IMR-90 (cell line): ENCODE data around the gene KIAA1614. TPM values are rescaled to one million over a fixed set of nuclear protein-coding genes. Genes with fewer than 3 reads are reported as not detected.

Source experiments
- ATAC-seq: fragments of 200-7000 bp; cut with Tn5 transposase; 2 replicates; pipeline ENCODE4 v1.9.1; 2020; ENCODE audit warnings: low read depth, mild to moderate bottlenecking, moderate library complexity
- BruUV-seq: library from RNA; stranded (reverse); fragments of 400-500 nt; replicated peaks from 2 replicates; lab custom pipeline; 2021; lab: Mats Ljungman, UMichigan
- CTCF ChIA-PET: fragments of 300-600 bp; formaldehyde crosslinking; extraction: SDS; loops from one replicate; lab custom pipeline; 2021; ENCODE audit warnings: antibody characterized with exemption; lab: Yijun Ruan, JAX
- POLR2A ChIA-PET: fragments of 300-600 bp; sonication (Branson Sonifier 250); formaldehyde crosslinking; loops from one replicate; lab custom pipeline; 2022; ENCODE audit warnings: antibody characterized with exemption; ENCODE audit not compliant: unreplicated experiment; lab: Charles Lee
- DNase-seq: peaks from one replicate; pipeline ENCODE4 v3.0.0; 2013
- H2AFZ ChIP-seq: replicated peaks from 2 replicates; pipeline ENCODE3; 2013; ENCODE audit warnings: low read length, mild to moderate bottlenecking; ENCODE audit not compliant: poor library complexity
- H2AK5ac ChIP-seq: 2 replicates; pipeline ENCODE4 v1.6.1; 2013; ENCODE audit warnings: low read depth, low read length, inconsistent platforms
- H2AK9ac ChIP-seq: replicated peaks from 2 replicates; pipeline ENCODE3; 2013; ENCODE audit warnings: mild to moderate bottlenecking, low read depth, low read length, moderate library complexity; ENCODE audit not compliant: poor library complexity
- H2BK120ac ChIP-seq: 2 replicates; pipeline ENCODE4 v1.6.1; 2013; ENCODE audit warnings: low read depth, low read length, inconsistent platforms
- H2BK15ac ChIP-seq: 3 replicates; pipeline ENCODE4 v1.6.1; 2013; ENCODE audit warnings: low read depth, low read length, inconsistent platforms
- H2BK20ac ChIP-seq: 2 replicates; pipeline ENCODE4 v1.6.1; 2013; ENCODE audit warnings: low read depth, mild to moderate bottlenecking, inconsistent platforms, low read length, moderate library complexity
- H2BK5ac ChIP-seq: 2 replicates; pipeline ENCODE4 v1.6.1; 2013; ENCODE audit warnings: mild to moderate bottlenecking, low read depth, low read length, inconsistent platforms; ENCODE audit not compliant: poor library complexity, severe bottlenecking
- H3K14ac ChIP-seq: replicated peaks from 2 replicates; pipeline ENCODE4 v1.6.1; 2013; ENCODE audit warnings: low read depth, low read length, inconsistent platforms
- H3K18ac ChIP-seq: 2 replicates; pipeline ENCODE4 v1.6.1; 2013; ENCODE audit warnings: low read depth, low read length, control low read depth
- H3K23ac ChIP-seq: 2 replicates; pipeline ENCODE4 v1.6.1; 2013; ENCODE audit warnings: low read depth, low read length, inconsistent platforms
- H3K27ac ChIP-seq: 2 replicates; pipeline ENCODE4 v1.5.1; 2013; ENCODE audit warnings: mild to moderate bottlenecking, control low read depth, low read length; ENCODE audit not compliant: insufficient read depth
- H3K27me3 ChIP-seq: 2 replicates; pipeline ENCODE4 v1.6.1; 2013; ENCODE audit warnings: low read length; ENCODE audit not compliant: control insufficient read depth, insufficient read depth
- H3K36me3 ChIP-seq: 2 replicates; pipeline ENCODE4 v1.6.1; 2013; ENCODE audit warnings: low read length, mixed read lengths; ENCODE audit not compliant: control insufficient read depth, insufficient read depth
- H3K4ac ChIP-seq: 2 replicates; pipeline ENCODE4 v1.6.1; 2013; ENCODE audit warnings: low read depth, low read length, inconsistent platforms
- H3K4me1 ChIP-seq: 2 replicates; pipeline ENCODE4 v1.6.1; 2013; ENCODE audit warnings: low read length, mixed read lengths; ENCODE audit not compliant: control insufficient read depth, insufficient read depth
- H3K4me2 ChIP-seq: 2 replicates; pipeline ENCODE4 v1.6.1; 2013; ENCODE audit warnings: low read depth, mild to moderate bottlenecking, control low read depth, low read length, moderate library complexity
- H3K4me3 ChIP-seq: 2 replicates; pipeline ENCODE4 v1.5.1; 2013; ENCODE audit warnings: low read depth, mild to moderate bottlenecking, control low read depth, low read length, moderate library complexity; ENCODE audit not compliant: insufficient read depth
- H3K56ac ChIP-seq: 2 replicates; pipeline ENCODE4 v1.6.1; 2013; ENCODE audit warnings: low read length, inconsistent platforms; ENCODE audit not compliant: insufficient read depth; ENCODE audit errors: extremely low read depth
- H3K79me1 ChIP-seq, 2 experiments: 2 replicates each; pipeline ENCODE4 v1.6.1; 2013; ENCODE audit warnings: low read length in 2 of 2, inconsistent platforms in 1 of 2, low read depth in 1 of 2
- H3K9ac ChIP-seq: 2 replicates; pipeline ENCODE4 v1.6.1; 2013; ENCODE audit warnings: low read depth, low read length, control low read depth
- H3K9me1 ChIP-seq: 2 replicates; pipeline ENCODE4 v1.6.1; 2013; ENCODE audit warnings: low read length, inconsistent platforms; ENCODE audit not compliant: insufficient read depth
- H3K9me3 ChIP-seq: 2 replicates; pipeline ENCODE4 v1.6.1; 2013; ENCODE audit warnings: low read length; ENCODE audit not compliant: control insufficient read depth, insufficient read depth
- H4K20me1 ChIP-seq: 2 replicates; pipeline ENCODE4 v1.6.1; 2013; ENCODE audit warnings: low read length, inconsistent platforms; ENCODE audit not compliant: insufficient read depth
- H4K5ac ChIP-seq: 2 replicates; pipeline ENCODE4 v1.6.1; 2013; ENCODE audit warnings: mild to moderate bottlenecking, low read depth, low read length, control low read depth
- H4K8ac ChIP-seq, 2 experiments: 2 replicates each; pipeline ENCODE4 v1.6.1; 2013; ENCODE audit warnings: low read depth in 2 of 2, low read length in 2 of 2, control low read depth in 1 of 2, inconsistent platforms in 1 of 2
- H4K91ac ChIP-seq: 2 replicates; pipeline ENCODE4 v1.6.1; 2013; ENCODE audit warnings: low read depth, low read length, inconsistent platforms; ENCODE audit not compliant: insufficient read depth
- BHLHE40 ChIP-seq: fragments of 150-350 bp; IDR thresholded peaks from 2 replicates; pipeline ENCODE4 v1.6.1; 2016; ENCODE audit warnings: mild to moderate bottlenecking, low read depth, low read length
- CEBPB ChIP-seq: IDR thresholded peaks from 2 replicates; pipeline ENCODE4 v1.6.1; 2012; ENCODE audit warnings: low read depth, low read length, improper control_type of control experiment
- CHD1 ChIP-seq: IDR thresholded peaks from 2 replicates; pipeline ENCODE4 v1.6.1; 2012; ENCODE audit warnings: low read depth, low read length, improper control_type of control experiment
- FOS ChIP-seq: fragments of 150-350 bp; IDR thresholded peaks from 2 replicates; pipeline ENCODE4 v1.6.1; 2016; ENCODE audit warnings: low read depth, low read length
- MAFK ChIP-seq: IDR thresholded peaks from 2 replicates; pipeline ENCODE4 v1.6.1; 2012; ENCODE audit warnings: low read depth, low read length, improper control_type of control experiment
- MAZ ChIP-seq: IDR thresholded peaks from 2 replicates; pipeline ENCODE4 v1.6.1; 2012; ENCODE audit warnings: low read depth, mild to moderate bottlenecking, low read length, improper control_type of control experiment, moderate library complexity, borderline replicate concordance
- MXI1 ChIP-seq: IDR thresholded peaks from 2 replicates; pipeline ENCODE4 v1.6.1; 2012; ENCODE audit warnings: low read depth, mild to moderate bottlenecking, low read length, moderate library complexity, borderline replicate concordance
- NFE2L2 ChIP-seq: fragments of 150-350 bp; IDR thresholded peaks from 2 replicates; pipeline ENCODE4 v1.6.1; 2016; ENCODE audit warnings: low read depth, mild to moderate bottlenecking, low read length
- POLR2A ChIP-seq: IDR thresholded peaks from 2 replicates; pipeline ENCODE4 v1.6.1; 2012; ENCODE audit warnings: mild to moderate bottlenecking, low read depth, low read length
- RAD21 ChIP-seq: IDR thresholded peaks from 2 replicates; pipeline ENCODE4 v1.6.1; 2012; ENCODE audit warnings: low read length, improper control_type of control experiment
- RCOR1 ChIP-seq: IDR thresholded peaks from 2 replicates; pipeline ENCODE4 v1.6.1; 2012; ENCODE audit warnings: mild to moderate bottlenecking, low read length, improper control_type of control experiment; ENCODE audit not compliant: insufficient replicate concordance
- RFX5 ChIP-seq: IDR thresholded peaks from 2 replicates; pipeline ENCODE4 v1.8.0; 2012; ENCODE audit warnings: low read depth, mild to moderate bottlenecking, low read length, moderate library complexity
- SMC3 ChIP-seq: fragments of 150-350 bp; IDR thresholded peaks from 2 replicates; pipeline ENCODE4 v1.6.1; 2016; ENCODE audit warnings: low read depth, mild to moderate bottlenecking, antibody characterized with exemption, low read length, moderate library complexity
- WGBS, 2 experiments: methylation state at CpG; one replicate each; pipeline versions ENCODE4 v1.1.5 to v1.1.7; 2013; ENCODE audit warnings: missing lambda C conversion rate in 2 of 2; ENCODE audit not compliant: insufficient read length in 1 of 2; ENCODE audit errors: extremely low coverage in 2 of 2; 5-methylcytosine and 5-hydroxymethylcytosine counted together
- dilution Hi-C: fragments of 300-500 bp; cut with HindIII; formaldehyde crosslinking; loops from one replicate; pipeline ENCODE4 v1.14.3; 2018; ENCODE audit warnings: low sequenced_read_pairs; ENCODE audit not compliant: unreplicated experiment
- in situ Hi-C: fragments of 300-500 bp; cut with MboI; formaldehyde crosslinking; loops from 3 replicates; pipeline ENCODE4 v1.14.3; 2019; ENCODE audit warnings: low sequenced_read_pairs, inconsistent platforms, mixed read lengths
- intact Hi-C: fragments of 100-400 bp; cut with micrococcal nuclease; formaldehyde crosslinking; loops from 2 replicates; pipeline ENCODE4 v1.10.0; 2022
- polyA plus RNA-seq, 3 experiments: library from polyadenylated mRNA; depleted of rRNA; stranded (reverse); fragments of >200 nt; gene quantifications; 2 replicates each; pipeline ENCODE4 v1.2.3, GENCODE V29; 2012; ENCODE audit warnings: low replicate concordance in 1 of 3
- total RNA-seq: library from RNA; depleted of rRNA; stranded (reverse); fragments of >200 nt; gene quantifications from 2 replicates; pipeline ENCODE4 v1.2.3, GENCODE V29; 2012
- TF ChIP-seq, protein P1 (sequence below): conservative IDR thresholded peaks from 2 replicates; pipeline ENCODE4 v1.5.1; 2012; ENCODE audit warnings: mild to moderate bottlenecking, low read depth, low read length, improper control_type of control experiment
- TF ChIP-seq, protein P2 (sequence below): fragments of 150-350 bp; IDR thresholded peaks from 2 replicates; pipeline ENCODE4 v1.6.1; 2017; ENCODE audit warnings: mild to moderate bottlenecking, antibody characterized with exemption, low read length, low read depth
- TF ChIP-seq, protein P3 (sequence below): fragments of 150-350 bp; IDR thresholded peaks from 2 replicates; pipeline ENCODE4 v1.6.1; 2016; ENCODE audit warnings: low read depth, mild to moderate bottlenecking, low read length, moderate library complexity, borderline replicate concordance

KIAA1614 gene
- total and polyA plus RNA-seq, 2 of the 4 experiments (the other 2 are of a cell fraction), result 1.8 to 3.5 TPM

DNA sequence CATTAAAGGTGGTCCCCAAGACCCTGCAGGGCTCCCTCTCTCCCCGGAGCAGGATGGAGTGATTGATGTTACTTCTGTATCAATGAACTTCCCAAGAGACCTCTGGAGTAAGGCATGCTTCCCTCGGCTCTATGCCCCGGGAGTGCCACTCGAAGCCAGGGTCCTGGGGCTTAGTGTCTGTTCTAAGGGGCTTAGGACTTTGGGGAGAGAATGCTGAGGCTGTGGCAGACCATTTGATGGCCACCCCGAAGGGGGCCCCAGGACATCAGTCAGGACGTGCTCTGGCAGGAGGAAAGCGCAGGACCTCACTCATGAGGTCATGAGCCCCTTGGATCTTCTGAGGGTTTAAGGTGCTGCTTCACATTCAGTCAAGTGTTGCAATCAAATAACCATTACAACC, 7.5 kb downstream of the KIAA1614 start:
- H3K56ac ChIP-seq, result no peak overlapping the region
- no peak overlapping the region for H2BK120ac ChIP-seq
- no peak overlapping the region for H3K9ac ChIP-seq
- H2BK20ac ChIP-seq, result no peak overlapping the region
- H3K36me3 ChIP-seq, result peaks cover 27% of the 10 kb centered on the region; the same call in 1 of the 2 replicates
- no peak overlapping the region for H3K4ac ChIP-seq
- H3K14ac ChIP-seq, result no peak overlapping the region
- no peaks in the 10 kb centered on the region for H3K27me3 ChIP-seq
- H2AK9ac ChIP-seq, result no peak overlapping the region
- no peak overlapping the region for H2AFZ ChIP-seq
- WGBS, 2 experiments, result 60% methylated on average over 2 of the region's 7 CpGs; no CpG with 5 or more reads in 1 of the 2 experiments
- DNase-seq (no peak), ATAC-seq (no peak)
- intact Hi-C loops (no loop called here), in situ Hi-C loops (no loop called here), dilution Hi-C loops (no loop called here)
- no peak overlapping the region for H4K5ac ChIP-seq
- no peak overlapping the region for H3K18ac ChIP-seq
- CTCF ChIA-PET, result no interaction called here
- H2BK15ac ChIP-seq, result no peak overlapping the region
- H3K4me3 ChIP-seq, result no peak overlapping the region
- no peak overlapping the region for H4K91ac ChIP-seq
- peaks cover 0 to 4% of the 10 kb centered on the region in 2 experiments; a peak in 1 of 4 replicates for H3K79me1 ChIP-seq
- no peak overlapping the region for H3K23ac ChIP-seq
- no peak overlapping the region for H3K4me2 ChIP-seq
- no peak overlapping the region for H3K27ac ChIP-seq
- no TSS peak for BruUV-seq
- POLR2A ChIA-PET, result no interaction called here
- H2AK5ac ChIP-seq, result no peak overlapping the region
- TF ChIP-seq NFE2L2 (no peak), FOS (no peak), MAZ (no peak), SMC3 (no peak), RCOR1 (no peak), BHLHE40 (no peak), CHD1 (no peak), CEBPB (no peak), MXI1 (no peak), RFX5 (no peak), POLR2A (no peak), RAD21 (no peak), MAFK (no peak)
- TF ChIP-seq, protein P1, sequence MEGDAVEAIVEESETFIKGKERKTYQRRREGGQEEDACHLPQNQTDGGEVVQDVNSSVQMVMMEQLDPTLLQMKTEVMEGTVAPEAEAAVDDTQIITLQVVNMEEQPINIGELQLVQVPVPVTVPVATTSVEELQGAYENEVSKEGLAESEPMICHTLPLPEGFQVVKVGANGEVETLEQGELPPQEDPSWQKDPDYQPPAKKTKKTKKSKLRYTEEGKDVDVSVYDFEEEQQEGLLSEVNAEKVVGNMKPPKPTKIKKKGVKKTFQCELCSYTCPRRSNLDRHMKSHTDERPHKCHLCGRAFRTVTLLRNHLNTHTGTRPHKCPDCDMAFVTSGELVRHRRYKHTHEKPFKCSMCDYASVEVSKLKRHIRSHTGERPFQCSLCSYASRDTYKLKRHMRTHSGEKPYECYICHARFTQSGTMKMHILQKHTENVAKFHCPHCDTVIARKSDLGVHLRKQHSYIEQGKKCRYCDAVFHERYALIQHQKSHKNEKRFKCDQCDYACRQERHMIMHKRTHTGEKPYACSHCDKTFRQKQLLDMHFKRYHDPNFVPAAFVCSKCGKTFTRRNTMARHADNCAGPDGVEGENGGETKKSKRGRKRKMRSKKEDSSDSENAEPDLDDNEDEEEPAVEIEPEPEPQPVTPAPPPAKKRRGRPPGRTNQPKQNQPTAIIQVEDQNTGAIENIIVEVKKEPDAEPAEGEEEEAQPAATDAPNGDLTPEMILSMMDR, result no peak
- TF ChIP-seq, protein P2, sequence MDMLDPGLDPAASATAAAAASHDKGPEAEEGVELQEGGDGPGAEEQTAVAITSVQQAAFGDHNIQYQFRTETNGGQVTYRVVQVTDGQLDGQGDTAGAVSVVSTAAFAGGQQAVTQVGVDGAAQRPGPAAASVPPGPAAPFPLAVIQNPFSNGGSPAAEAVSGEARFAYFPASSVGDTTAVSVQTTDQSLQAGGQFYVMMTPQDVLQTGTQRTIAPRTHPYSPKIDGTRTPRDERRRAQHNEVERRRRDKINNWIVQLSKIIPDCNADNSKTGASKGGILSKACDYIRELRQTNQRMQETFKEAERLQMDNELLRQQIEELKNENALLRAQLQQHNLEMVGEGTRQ, result no peak
- TF ChIP-seq, protein P3, sequence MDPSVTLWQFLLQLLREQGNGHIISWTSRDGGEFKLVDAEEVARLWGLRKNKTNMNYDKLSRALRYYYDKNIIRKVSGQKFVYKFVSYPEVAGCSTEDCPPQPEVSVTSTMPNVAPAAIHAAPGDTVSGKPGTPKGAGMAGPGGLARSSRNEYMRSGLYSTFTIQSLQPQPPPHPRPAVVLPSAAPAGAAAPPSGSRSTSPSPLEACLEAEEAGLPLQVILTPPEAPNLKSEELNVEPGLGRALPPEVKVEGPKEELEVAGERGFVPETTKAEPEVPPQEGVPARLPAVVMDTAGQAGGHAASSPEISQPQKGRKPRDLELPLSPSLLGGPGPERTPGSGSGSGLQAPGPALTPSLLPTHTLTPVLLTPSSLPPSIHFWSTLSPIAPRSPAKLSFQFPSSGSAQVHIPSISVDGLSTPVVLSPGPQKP, result no peak
- H3K9me1 ChIP-seq, result 0 out of 2 replicates have a peak, but pooled peaks cover 4% of the 10 kb centered on the region
- H4K8ac ChIP-seq, result no peak overlapping the region
- H3K4me1 ChIP-seq, result peaks cover 2% of the 10 kb centered on the region; the same call in 1 of the 2 replicates
- H3K9me3 ChIP-seq, result no peaks in the 10 kb centered on the region
- H2BK5ac ChIP-seq, result no peak overlapping the region
- no peaks in the 10 kb centered on the region for H4K20me1 ChIP-seq
